Thyroid gland (tissue), 4 donors: ENCODE data around the gene HOXD3.

Experiments used
- POLR2A ChIP-seq, 2 donors: fragments of 450-650 bp; IDR thresholded peaks; one replicate each; pipeline ENCODE4 v1.6.1; 2017; ENCODE audit warnings: antibody characterized with exemption in 2 of 2, mild to moderate bottlenecking in 2 of 2, moderate library complexity in 1 of 2
- TF ChIP-seq, protein P1 (sequence below), 6 experiments: fragments of 200-600 bp in 3 of 6; fragments of 450-650 bp in 3 of 6; sonication (generic) in 3 of 6; IDR thresholded peaks; one replicate each; pipeline ENCODE4 v1.5.1; 2016 to 2019; ENCODE audit warnings: antibody characterized with exemption in 6 of 6, mild to moderate bottlenecking in 2 of 6, inconsistent platforms in 1 of 6, moderate library complexity in 1 of 6

DNA sequence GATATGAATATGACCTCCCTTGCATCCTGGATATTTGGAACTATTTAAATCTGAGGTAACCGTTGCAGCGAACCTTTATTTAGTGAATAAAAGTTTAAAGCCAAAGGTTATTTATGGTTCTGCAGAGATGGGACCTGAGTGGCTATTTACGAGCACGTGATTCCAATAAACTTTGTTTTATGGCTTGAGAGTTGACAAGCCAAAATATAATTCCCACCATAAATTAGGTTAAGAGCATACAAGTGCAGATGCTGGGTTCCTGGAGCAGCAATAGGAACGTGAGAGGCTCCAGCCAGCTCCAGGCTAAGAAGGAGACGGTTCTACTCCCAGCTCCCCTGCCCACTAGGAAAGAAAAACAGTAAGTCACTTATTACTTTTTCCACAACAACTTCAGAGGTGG lies 11.0 kb upstream of the HOXD3 start:
- TF ChIP-seq, protein P1, sequence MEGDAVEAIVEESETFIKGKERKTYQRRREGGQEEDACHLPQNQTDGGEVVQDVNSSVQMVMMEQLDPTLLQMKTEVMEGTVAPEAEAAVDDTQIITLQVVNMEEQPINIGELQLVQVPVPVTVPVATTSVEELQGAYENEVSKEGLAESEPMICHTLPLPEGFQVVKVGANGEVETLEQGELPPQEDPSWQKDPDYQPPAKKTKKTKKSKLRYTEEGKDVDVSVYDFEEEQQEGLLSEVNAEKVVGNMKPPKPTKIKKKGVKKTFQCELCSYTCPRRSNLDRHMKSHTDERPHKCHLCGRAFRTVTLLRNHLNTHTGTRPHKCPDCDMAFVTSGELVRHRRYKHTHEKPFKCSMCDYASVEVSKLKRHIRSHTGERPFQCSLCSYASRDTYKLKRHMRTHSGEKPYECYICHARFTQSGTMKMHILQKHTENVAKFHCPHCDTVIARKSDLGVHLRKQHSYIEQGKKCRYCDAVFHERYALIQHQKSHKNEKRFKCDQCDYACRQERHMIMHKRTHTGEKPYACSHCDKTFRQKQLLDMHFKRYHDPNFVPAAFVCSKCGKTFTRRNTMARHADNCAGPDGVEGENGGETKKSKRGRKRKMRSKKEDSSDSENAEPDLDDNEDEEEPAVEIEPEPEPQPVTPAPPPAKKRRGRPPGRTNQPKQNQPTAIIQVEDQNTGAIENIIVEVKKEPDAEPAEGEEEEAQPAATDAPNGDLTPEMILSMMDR (IDR thresholded peaks at IDR 0.05): no peak
- no peak for TF ChIP-seq POLR2A (IDR thresholded peaks at IDR 0.05)
